Stimulated activated CD4-positive, alpha-beta T cell treated with anti-CD3 and anti-CD28 coated beads, TNF-alpha, amount 100 ng/mL, for 1 hour (primary cell): ENCODE measurements around the gene PAPSS2.

ENCODE experiments used
- DNase-seq, 3 donors: peaks; one replicate each; pipeline ENCODE4 v3.0.0-alpha.2; 2020; ENCODE audit warnings: low read depth in 3 of 3, low spot score in 1 of 3

The PAPSS2 gene

GRCh38 chr10:87775766-87776165 lies 116.1 kb downstream of the PAPSS2 start:
- no peak for DNase-seq

GRCh38 chr10:87776328-87776727 lies 116.7 kb downstream of the PAPSS2 start:
- DNase-seq: no peak

GRCh38 chr10:87781545-87781944 lies 121.9 kb downstream of the PAPSS2 start:
- DNase-seq: no peak

- DNase-seq: no peak
Measured at GRCh38 chr10:87782721-87783120, 123.0 kb downstream of the PAPSS2 start.

GRCh38 chr10:87786421-87786820 lies 126.7 kb downstream of the PAPSS2 start:
- DNase-seq: no peak

- DNase-seq: no peak
Measured at GRCh38 chr10:87790185-87790584, 130.5 kb downstream of the PAPSS2 start.

- no peak for DNase-seq
Measured at GRCh38 chr10:87794285-87794684, 134.6 kb downstream of the PAPSS2 start.
